Measurements from ENCODE around the gene IARS1. TPM values are rescaled to one million over a fixed set of nuclear protein-coding genes. Genes with fewer than 3 reads are reported as not detected.

IARS1 gene
- total RNA-seq (2021) (198 to 220 TPM (median 199 TPM) in 3 replicates), Bru-seq, nascent RNA (percentile 92 among the genes with signal in this experiment)
- long read RNA-seq, experiment 1, full-length matches to known transcripts, result 430 of 1,657 reads
- long read RNA-seq, experiment 1, partial matches to known transcripts, result 974 of 1,657 reads
- long read RNA-seq, experiment 1, other reads (novel, unspliced or antisense), result 253 of 1,657 reads
- long read RNA-seq, experiment 2, full-length matches to known transcripts, result 20 of 305 reads
- long read RNA-seq, experiment 2, partial matches to known transcripts, result 188 of 305 reads
- long read RNA-seq, experiment 2, other reads (novel, unspliced or antisense), result 97 of 305 reads
- long read RNA-seq, experiment 3, partial matches to known transcripts, result 32 of 102 reads
- long read RNA-seq, experiment 3, other reads (novel, unspliced or antisense), result 70 of 102 reads

DNA sequence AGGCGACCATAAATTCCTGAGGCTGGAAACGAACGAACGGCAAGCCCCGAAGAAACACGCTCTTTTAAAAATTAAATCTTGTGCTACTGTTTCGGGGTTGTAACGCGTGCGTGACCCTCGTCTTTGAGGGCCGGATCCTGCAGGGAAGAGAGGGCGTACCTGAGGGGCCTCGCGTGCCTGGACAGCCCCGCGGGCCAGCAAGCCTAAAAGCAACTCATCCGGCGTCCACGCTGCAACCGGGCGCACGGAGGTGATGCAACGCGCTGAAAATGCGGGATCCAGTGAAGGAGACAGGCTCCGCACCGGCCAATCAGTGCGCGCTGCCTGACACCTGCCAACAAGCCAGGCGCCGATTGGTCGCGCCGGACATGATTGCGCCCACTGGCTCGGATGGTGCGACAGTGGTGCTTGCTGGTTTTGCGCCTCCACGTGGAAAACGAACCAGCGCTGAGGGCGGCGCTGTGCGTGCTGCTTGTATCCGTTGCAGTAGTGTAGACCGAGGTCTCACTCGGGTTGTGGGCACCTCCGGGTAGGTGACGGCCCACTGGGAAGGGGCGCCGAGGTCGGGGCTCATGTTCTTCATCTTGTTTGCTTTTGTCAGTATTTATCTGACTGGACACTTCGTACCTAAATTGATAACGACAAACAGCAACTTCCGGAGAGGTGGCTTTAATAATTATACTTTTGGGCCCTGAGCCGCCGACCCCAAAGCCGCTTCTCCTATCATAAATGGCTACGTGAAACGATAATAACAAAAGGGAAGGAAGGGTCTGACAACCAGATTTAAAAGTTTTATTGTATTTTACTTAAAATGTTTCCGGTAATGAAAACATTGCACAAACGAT, at the start of gene IARS1:
IARS1 (minus strand) TSS at position 246 of the 845 bp plus-strand sequence. CDS start 4,278 bp downstream, outside the sequence.
- ATAC-seq, result peak; percentile 94
- Mint-ChIP-seq H3K4me1 (peaks cover 16% of the 10 kb centered on the region), H3K27me3 (ENCODE audit: low read depth) (no peaks in the 10 kb centered on the region), H3K36me3 (peaks cover 46% of the 10 kb centered on the region), H3K4me3 (peak within 1 kb of the TSS; percentile 98), H3K27ac (peak within 1 kb of the TSS; percentile 100), H3K9me3 (no peaks in the 10 kb centered on the region)
- ChIA-PET POLR2A (no interaction called here), CTCF (no interaction called here)
- DNase-seq (ENCODE audit: low spot score), result peak; percentile 99
- TF ChIP-seq ESRRA (CRISPR knock-in tag; IDR thresholded peaks at IDR 0.05; ENCODE audit: borderline replicate concordance), result peak; percentile 78; the same call in 1 of the 2 replicates
- TF ChIP-seq ATF1 (CRISPR knock-in tag; IDR thresholded peaks at IDR 0.05), result no peak
- TF ChIP-seq, protein P1, sequence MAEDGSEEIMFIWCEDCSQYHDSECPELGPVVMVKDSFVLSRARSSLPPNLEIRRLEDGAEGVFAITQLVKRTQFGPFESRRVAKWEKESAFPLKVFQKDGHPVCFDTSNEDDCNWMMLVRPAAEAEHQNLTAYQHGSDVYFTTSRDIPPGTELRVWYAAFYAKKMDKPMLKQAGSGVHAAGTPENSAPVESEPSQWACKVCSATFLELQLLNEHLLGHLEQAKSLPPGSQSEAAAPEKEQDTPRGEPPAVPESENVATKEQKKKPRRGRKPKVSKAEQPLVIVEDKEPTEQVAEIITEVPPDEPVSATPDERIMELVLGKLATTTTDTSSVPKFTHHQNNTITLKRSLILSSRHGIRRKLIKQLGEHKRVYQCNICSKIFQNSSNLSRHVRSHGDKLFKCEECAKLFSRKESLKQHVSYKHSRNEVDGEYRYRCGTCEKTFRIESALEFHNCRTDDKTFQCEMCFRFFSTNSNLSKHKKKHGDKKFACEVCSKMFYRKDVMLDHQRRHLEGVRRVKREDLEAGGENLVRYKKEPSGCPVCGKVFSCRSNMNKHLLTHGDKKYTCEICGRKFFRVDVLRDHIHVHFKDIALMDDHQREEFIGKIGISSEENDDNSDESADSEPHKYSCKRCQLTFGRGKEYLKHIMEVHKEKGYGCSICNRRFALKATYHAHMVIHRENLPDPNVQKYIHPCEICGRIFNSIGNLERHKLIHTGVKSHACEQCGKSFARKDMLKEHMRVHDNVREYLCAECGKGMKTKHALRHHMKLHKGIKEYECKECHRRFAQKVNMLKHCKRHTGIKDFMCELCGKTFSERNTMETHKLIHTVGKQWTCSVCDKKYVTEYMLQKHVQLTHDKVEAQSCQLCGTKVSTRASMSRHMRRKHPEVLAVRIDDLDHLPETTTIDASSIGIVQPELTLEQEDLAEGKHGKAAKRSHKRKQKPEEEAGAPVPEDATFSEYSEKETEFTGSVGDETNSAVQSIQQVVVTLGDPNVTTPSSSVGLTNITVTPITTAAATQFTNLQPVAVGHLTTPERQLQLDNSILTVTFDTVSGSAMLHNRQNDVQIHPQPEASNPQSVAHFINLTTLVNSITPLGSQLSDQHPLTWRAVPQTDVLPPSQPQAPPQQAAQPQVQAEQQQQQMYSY (CRISPR knock-in tag; IDR thresholded peaks at IDR 0.05), result no peak
- TF ChIP-seq, protein P2, sequence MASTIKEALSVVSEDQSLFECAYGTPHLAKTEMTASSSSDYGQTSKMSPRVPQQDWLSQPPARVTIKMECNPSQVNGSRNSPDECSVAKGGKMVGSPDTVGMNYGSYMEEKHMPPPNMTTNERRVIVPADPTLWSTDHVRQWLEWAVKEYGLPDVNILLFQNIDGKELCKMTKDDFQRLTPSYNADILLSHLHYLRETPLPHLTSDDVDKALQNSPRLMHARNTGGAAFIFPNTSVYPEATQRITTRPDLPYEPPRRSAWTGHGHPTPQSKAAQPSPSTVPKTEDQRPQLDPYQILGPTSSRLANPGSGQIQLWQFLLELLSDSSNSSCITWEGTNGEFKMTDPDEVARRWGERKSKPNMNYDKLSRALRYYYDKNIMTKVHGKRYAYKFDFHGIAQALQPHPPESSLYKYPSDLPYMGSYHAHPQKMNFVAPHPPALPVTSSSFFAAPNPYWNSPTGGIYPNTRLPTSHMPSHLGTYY (CRISPR knock-in tag; IDR thresholded peaks at IDR 0.05), result no peak
- TF ChIP-seq, protein P3, sequence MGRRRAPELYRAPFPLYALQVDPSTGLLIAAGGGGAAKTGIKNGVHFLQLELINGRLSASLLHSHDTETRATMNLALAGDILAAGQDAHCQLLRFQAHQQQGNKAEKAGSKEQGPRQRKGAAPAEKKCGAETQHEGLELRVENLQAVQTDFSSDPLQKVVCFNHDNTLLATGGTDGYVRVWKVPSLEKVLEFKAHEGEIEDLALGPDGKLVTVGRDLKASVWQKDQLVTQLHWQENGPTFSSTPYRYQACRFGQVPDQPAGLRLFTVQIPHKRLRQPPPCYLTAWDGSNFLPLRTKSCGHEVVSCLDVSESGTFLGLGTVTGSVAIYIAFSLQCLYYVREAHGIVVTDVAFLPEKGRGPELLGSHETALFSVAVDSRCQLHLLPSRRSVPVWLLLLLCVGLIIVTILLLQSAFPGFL (CRISPR knock-in tag; IDR thresholded peaks at IDR 0.05; ENCODE audit: borderline replicate concordance), result no peak; the same call in 1 of the 2 replicates
- peak; percentile 63; the same call in 1 of the 2 replicates for TF ChIP-seq NFE2L1 (CRISPR knock-in tag; IDR thresholded peaks at IDR 0.05)
- no peak for TF ChIP-seq NR3C1 (CRISPR knock-in tag; conservative IDR thresholded peaks at IDR 0.05; ENCODE audit: low read depth)
- TF ChIP-seq SOX15 (CRISPR knock-in tag; IDR thresholded peaks at IDR 0.05), result no peak
- TF ChIP-seq, protein P4, sequence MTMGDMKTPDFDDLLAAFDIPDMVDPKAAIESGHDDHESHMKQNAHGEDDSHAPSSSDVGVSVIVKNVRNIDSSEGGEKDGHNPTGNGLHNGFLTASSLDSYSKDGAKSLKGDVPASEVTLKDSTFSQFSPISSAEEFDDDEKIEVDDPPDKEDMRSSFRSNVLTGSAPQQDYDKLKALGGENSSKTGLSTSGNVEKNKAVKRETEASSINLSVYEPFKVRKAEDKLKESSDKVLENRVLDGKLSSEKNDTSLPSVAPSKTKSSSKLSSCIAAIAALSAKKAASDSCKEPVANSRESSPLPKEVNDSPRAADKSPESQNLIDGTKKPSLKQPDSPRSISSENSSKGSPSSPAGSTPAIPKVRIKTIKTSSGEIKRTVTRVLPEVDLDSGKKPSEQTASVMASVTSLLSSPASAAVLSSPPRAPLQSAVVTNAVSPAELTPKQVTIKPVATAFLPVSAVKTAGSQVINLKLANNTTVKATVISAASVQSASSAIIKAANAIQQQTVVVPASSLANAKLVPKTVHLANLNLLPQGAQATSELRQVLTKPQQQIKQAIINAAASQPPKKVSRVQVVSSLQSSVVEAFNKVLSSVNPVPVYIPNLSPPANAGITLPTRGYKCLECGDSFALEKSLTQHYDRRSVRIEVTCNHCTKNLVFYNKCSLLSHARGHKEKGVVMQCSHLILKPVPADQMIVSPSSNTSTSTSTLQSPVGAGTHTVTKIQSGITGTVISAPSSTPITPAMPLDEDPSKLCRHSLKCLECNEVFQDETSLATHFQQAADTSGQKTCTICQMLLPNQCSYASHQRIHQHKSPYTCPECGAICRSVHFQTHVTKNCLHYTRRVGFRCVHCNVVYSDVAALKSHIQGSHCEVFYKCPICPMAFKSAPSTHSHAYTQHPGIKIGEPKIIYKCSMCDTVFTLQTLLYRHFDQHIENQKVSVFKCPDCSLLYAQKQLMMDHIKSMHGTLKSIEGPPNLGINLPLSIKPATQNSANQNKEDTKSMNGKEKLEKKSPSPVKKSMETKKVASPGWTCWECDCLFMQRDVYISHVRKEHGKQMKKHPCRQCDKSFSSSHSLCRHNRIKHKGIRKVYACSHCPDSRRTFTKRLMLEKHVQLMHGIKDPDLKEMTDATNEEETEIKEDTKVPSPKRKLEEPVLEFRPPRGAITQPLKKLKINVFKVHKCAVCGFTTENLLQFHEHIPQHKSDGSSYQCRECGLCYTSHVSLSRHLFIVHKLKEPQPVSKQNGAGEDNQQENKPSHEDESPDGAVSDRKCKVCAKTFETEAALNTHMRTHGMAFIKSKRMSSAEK (CRISPR knock-in tag; IDR thresholded peaks at IDR 0.05; ENCODE audit: borderline replicate concordance), result no peak
- peak; percentile 84; the same call in 1 of the 2 replicates for TF ChIP-seq SMAD3 (CRISPR knock-in tag; IDR thresholded peaks at IDR 0.05; ENCODE audit: borderline replicate concordance)
- TF ChIP-seq, protein P5, sequence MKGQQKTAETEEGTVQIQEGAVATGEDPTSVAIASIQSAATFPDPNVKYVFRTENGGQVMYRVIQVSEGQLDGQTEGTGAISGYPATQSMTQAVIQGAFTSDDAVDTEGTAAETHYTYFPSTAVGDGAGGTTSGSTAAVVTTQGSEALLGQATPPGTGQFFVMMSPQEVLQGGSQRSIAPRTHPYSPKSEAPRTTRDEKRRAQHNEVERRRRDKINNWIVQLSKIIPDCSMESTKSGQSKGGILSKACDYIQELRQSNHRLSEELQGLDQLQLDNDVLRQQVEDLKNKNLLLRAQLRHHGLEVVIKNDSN (CRISPR knock-in tag; IDR thresholded peaks at IDR 0.05), result peak; percentile 76
- no peak for TF ChIP-seq NR2C2 (CRISPR knock-in tag; IDR thresholded peaks at IDR 0.05)
- TF ChIP-seq, protein P6, sequence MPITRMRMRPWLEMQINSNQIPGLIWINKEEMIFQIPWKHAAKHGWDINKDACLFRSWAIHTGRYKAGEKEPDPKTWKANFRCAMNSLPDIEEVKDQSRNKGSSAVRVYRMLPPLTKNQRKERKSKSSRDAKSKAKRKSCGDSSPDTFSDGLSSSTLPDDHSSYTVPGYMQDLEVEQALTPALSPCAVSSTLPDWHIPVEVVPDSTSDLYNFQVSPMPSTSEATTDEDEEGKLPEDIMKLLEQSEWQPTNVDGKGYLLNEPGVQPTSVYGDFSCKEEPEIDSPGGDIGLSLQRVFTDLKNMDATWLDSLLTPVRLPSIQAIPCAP (CRISPR knock-in tag; IDR thresholded peaks at IDR 0.05), result no peak
- TF ChIP-seq, protein P7, sequence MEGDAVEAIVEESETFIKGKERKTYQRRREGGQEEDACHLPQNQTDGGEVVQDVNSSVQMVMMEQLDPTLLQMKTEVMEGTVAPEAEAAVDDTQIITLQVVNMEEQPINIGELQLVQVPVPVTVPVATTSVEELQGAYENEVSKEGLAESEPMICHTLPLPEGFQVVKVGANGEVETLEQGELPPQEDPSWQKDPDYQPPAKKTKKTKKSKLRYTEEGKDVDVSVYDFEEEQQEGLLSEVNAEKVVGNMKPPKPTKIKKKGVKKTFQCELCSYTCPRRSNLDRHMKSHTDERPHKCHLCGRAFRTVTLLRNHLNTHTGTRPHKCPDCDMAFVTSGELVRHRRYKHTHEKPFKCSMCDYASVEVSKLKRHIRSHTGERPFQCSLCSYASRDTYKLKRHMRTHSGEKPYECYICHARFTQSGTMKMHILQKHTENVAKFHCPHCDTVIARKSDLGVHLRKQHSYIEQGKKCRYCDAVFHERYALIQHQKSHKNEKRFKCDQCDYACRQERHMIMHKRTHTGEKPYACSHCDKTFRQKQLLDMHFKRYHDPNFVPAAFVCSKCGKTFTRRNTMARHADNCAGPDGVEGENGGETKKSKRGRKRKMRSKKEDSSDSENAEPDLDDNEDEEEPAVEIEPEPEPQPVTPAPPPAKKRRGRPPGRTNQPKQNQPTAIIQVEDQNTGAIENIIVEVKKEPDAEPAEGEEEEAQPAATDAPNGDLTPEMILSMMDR (IDR thresholded peaks at IDR 0.05), result no peak
- TF ChIP-seq, protein P8, sequence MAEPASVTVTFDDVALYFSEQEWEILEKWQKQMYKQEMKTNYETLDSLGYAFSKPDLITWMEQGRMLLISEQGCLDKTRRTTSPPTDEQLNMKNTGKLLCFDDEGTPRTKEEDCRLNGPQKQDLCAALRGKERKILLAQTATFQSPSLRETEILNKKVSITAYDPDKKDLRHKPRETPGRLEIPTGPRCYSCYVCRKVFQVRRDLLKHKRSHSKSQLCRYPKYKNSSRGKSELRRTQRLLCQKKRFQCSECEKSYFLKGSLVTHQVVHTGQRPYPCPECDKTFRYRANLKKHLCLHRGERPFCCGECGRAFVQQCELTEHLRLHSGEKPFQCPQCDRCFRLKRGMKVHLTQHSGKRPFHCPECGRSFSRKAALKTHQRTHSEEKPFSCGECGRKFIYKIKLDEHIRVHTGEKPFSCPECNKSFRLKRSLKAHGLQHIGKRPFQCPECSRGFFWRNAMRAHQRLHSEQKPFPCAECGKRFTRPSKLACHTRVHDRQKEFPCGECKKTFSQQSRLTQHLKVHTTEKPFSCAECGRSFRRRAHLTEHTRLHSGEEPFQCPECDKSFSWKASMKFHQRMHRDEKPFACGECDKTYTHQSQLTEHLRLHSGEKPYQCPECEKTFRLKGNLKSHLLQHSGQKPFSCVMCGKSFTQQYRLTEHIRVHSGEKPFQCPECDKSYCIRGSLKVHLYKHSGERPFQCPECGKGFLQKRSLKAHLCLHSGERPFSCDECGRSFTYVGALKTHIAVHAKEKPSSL (CRISPR knock-in tag; conservative IDR thresholded peaks at IDR 0.05), result no peak
- TF ChIP-seq ZNF671 (CRISPR knock-in tag; IDR thresholded peaks at IDR 0.05), result no peak
- TF ChIP-seq, protein P9, sequence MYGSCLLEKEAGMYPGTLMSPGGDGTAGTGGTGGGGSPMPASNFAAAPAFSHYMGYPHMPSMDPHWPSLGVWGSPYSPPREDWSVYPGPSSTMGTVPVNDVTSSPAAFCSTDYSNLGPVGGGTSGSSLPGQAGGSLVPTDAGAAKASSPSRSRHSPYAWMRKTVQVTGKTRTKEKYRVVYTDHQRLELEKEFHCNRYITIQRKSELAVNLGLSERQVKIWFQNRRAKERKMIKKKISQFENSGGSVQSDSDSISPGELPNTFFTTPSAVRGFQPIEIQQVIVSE (CRISPR knock-in tag; IDR thresholded peaks at IDR 0.05; ENCODE audit: borderline replicate concordance), result no peak

Data from WTC11 (cell line).